Activated naive CD8-positive, alpha-beta T cell (primary cell): ENCODE data around the gene LIX1.
"Not testable (repeated sequence)": the region's sequence is repeated elsewhere in the genome, so short reads cannot be mapped to it uniquely, and the experiment has no call there.

Experiments used
- H3K27ac Mint-ChIP-seq: one replicate; pipeline ENCODE4 v1.8.0; 2021; ENCODE audit warnings: mixed read lengths
- H3K27me3 Mint-ChIP-seq: one replicate; pipeline ENCODE4 v1.8.0; 2021; ENCODE audit warnings: mixed read lengths
- H3K36me3 Mint-ChIP-seq: one replicate; pipeline ENCODE4 v1.8.0; 2021; ENCODE audit warnings: mixed read lengths
- H3K4me1 Mint-ChIP-seq: one replicate; pipeline ENCODE4 v1.8.0; 2021; ENCODE audit warnings: low read depth, mixed read lengths
- H3K4me3 Mint-ChIP-seq: one replicate; pipeline ENCODE4 v1.8.0; 2021; ENCODE audit warnings: mild to moderate bottlenecking, mixed read lengths
- H3K9me3 Mint-ChIP-seq: one replicate; pipeline ENCODE4 v1.8.0; 2021; ENCODE audit warnings: low read depth, mixed read lengths

The LIX1 gene

GRCh38 chr5:97163360-97163764 lies 21.0 kb upstream of the LIX1 start:
- peak overlapping the region; percentile 28 for H3K27ac Mint-ChIP-seq
- no peaks in the 10 kb centered on the region for H3K9me3 Mint-ChIP-seq
- peaks cover 14% of the 10 kb centered on the region for H3K4me1 Mint-ChIP-seq
- H3K4me3 Mint-ChIP-seq: no peak overlapping the region
- peaks cover 16% of the 10 kb centered on the region for H3K36me3 Mint-ChIP-seq
- H3K27me3 Mint-ChIP-seq: no peaks in the 10 kb centered on the region

- Mint-ChIP-seq H3K27ac (no peak overlapping the region), H3K27me3 (no peaks in the 10 kb centered on the region), H3K4me1 (peaks cover 8% of the 10 kb centered on the region), H3K36me3 (peaks cover 27% of the 10 kb centered on the region), H3K4me3 (no peak overlapping the region), H3K9me3 (peaks cover 11% of the 10 kb centered on the region)
Measured at GRCh38 chr5:97162045-97162444, 19.6 kb upstream of the LIX1 start.

- Mint-ChIP-seq H3K27me3 (no peaks in the 10 kb centered on the region), H3K4me1 (no peaks in the 10 kb centered on the region), H3K27ac (no peak overlapping the region), H3K4me3 (no peak overlapping the region), H3K36me3 (peaks cover 21% of the 10 kb centered on the region), H3K9me3 (peaks cover 20% of the 10 kb centered on the region)
Measured at GRCh38 chr5:97157689-97158088, 15.3 kb upstream of the LIX1 start.

- Mint-ChIP-seq H3K4me1 (no peaks in the 10 kb centered on the region), H3K27me3 (no peaks in the 10 kb centered on the region), H3K9me3 (peaks cover 2% of the 10 kb centered on the region), H3K4me3 (no peak overlapping the region), H3K27ac (no peak overlapping the region), H3K36me3 (no peaks in the 10 kb centered on the region)
Measured at GRCh38 chr5:97151370-97151769, 9.0 kb upstream of the LIX1 start.

GRCh38 chr5:97150401-97150800 lies 8.0 kb upstream of the LIX1 start:
- Mint-ChIP-seq H3K9me3 (no peaks in the 10 kb centered on the region), H3K27me3 (no peaks in the 10 kb centered on the region), H3K4me1 (no peaks in the 10 kb centered on the region), H3K36me3 (no peaks in the 10 kb centered on the region), H3K4me3 (no peak overlapping the region), H3K27ac (no peak overlapping the region)

- H3K36me3 Mint-ChIP-seq: no peaks in the 10 kb centered on the region
- no peak overlapping the region for H3K27ac Mint-ChIP-seq
- no peak overlapping the region for H3K4me3 Mint-ChIP-seq
- no peaks in the 10 kb centered on the region for H3K9me3 Mint-ChIP-seq
- H3K4me1 Mint-ChIP-seq: no peaks in the 10 kb centered on the region
- no peaks in the 10 kb centered on the region for H3K27me3 Mint-ChIP-seq
Measured at GRCh38 chr5:97149709-97150108, 7.3 kb upstream of the LIX1 start.

- Mint-ChIP-seq H3K27me3 (no peaks in the 10 kb centered on the region), H3K27ac (no peak overlapping the region), H3K4me3 (no peak overlapping the region), H3K9me3 (no peaks in the 10 kb centered on the region), H3K4me1 (no peaks in the 10 kb centered on the region), H3K36me3 (no peaks in the 10 kb centered on the region)
Measured at GRCh38 chr5:97148288-97148687, 5.9 kb upstream of the LIX1 start.

GRCh38 chr5:97143704-97144103 lies 1.3 kb upstream of the LIX1 start:
- Mint-ChIP-seq H3K4me1 (no peaks in the 10 kb centered on the region), H3K4me3 (no peak overlapping the region), H3K27ac (no peak overlapping the region), H3K36me3 (no peaks in the 10 kb centered on the region), H3K9me3 (no peaks in the 10 kb centered on the region), H3K27me3 (peaks cover 2% of the 10 kb centered on the region)

GRCh38 chr5:97141539-97141938 lies 872 bp downstream of the LIX1 start:
- H3K4me3 Mint-ChIP-seq: no peak overlapping the region
- H3K27ac Mint-ChIP-seq: no peak overlapping the region
- H3K9me3 Mint-ChIP-seq: no peaks in the 10 kb centered on the region
- no peaks in the 10 kb centered on the region for H3K36me3 Mint-ChIP-seq
- no peaks in the 10 kb centered on the region for H3K4me1 Mint-ChIP-seq
- peaks cover 2% of the 10 kb centered on the region for H3K27me3 Mint-ChIP-seq

GRCh38 chr5:97141031-97141430 lies 1.4 kb downstream of the LIX1 start:
- H3K27ac Mint-ChIP-seq: no peak overlapping the region
- H3K36me3 Mint-ChIP-seq: no peaks in the 10 kb centered on the region
- H3K4me3 Mint-ChIP-seq: no peak overlapping the region
- H3K9me3 Mint-ChIP-seq: no peaks in the 10 kb centered on the region
- H3K27me3 Mint-ChIP-seq: peaks cover 2% of the 10 kb centered on the region
- H3K4me1 Mint-ChIP-seq: no peaks in the 10 kb centered on the region

GRCh38 chr5:97140250-97140649 lies 2.2 kb downstream of the LIX1 start:
- H3K9me3 Mint-ChIP-seq, H3K4me3 Mint-ChIP-seq, H3K4me1 Mint-ChIP-seq, H3K27ac Mint-ChIP-seq, H3K36me3 Mint-ChIP-seq, H3K27me3 Mint-ChIP-seq: not testable (repeated sequence)

GRCh38 chr5:97136475-97136874 lies 5.9 kb downstream of the LIX1 start:
- Mint-ChIP-seq H3K27ac (no peak overlapping the region), H3K27me3 (peaks cover 2% of the 10 kb centered on the region), H3K9me3 (no peaks in the 10 kb centered on the region), H3K4me1 (peaks cover 6% of the 10 kb centered on the region), H3K4me3 (no peak overlapping the region), H3K36me3 (no peaks in the 10 kb centered on the region)

- peaks cover 6% of the 10 kb centered on the region for H3K4me1 Mint-ChIP-seq
- no peak overlapping the region for H3K4me3 Mint-ChIP-seq
- H3K36me3 Mint-ChIP-seq: no peaks in the 10 kb centered on the region
- H3K9me3 Mint-ChIP-seq: no peaks in the 10 kb centered on the region
- H3K27me3 Mint-ChIP-seq: peaks cover 2% of the 10 kb centered on the region
- no peak overlapping the region for H3K27ac Mint-ChIP-seq
Measured at GRCh38 chr5:97135868-97136267, 6.5 kb downstream of the LIX1 start.

- Mint-ChIP-seq H3K4me1 (peaks cover 6% of the 10 kb centered on the region), H3K4me3 (no peak overlapping the region), H3K9me3 (no peaks in the 10 kb centered on the region)
Measured at GRCh38 chr5:97134634-97135033, 7.8 kb downstream of the LIX1 start.

GRCh38 chr5:97133101-97133500 lies 9.3 kb downstream of the LIX1 start:
- Mint-ChIP-seq H3K27ac (no peak overlapping the region), H3K4me1 (peaks cover 6% of the 10 kb centered on the region), H3K36me3 (no peaks in the 10 kb centered on the region), H3K27me3 (peaks cover 2% of the 10 kb centered on the region), H3K9me3 (no peaks in the 10 kb centered on the region), H3K4me3 (no peak overlapping the region)

More at GRCh38 chr5:97134634-97135033, 7.8 kb downstream of the LIX1 start:
- Mint-ChIP-seq H3K27ac (no peak overlapping the region), H3K27me3 (peaks cover 2% of the 10 kb centered on the region), H3K36me3 (no peaks in the 10 kb centered on the region)

GRCh38 chr5:97131921-97132320 lies 10.5 kb downstream of the LIX1 start:
- Mint-ChIP-seq H3K9me3 (no peaks in the 10 kb centered on the region), H3K4me3 (no peak overlapping the region), H3K27ac (no peak overlapping the region), H3K4me1 (peaks cover 6% of the 10 kb centered on the region), H3K27me3 (peaks cover 2% of the 10 kb centered on the region), H3K36me3 (no peaks in the 10 kb centered on the region)
